K562 (cell line): ENCODE measurements around the gene ERF. TPM values are rescaled to one million over a fixed set of nuclear protein-coding genes. Genes with fewer than 3 reads are reported as not detected.

Experiments used
- ATF7 ChIP-seq: fragments of 450-650 bp; IDR thresholded peaks from 2 replicates; pipeline ENCODE4 v1.7.1; 2014; ENCODE audit warnings: mild to moderate bottlenecking, moderate library complexity
- JUND ChIP-seq, 2 experiments: IDR thresholded peaks; 2 replicates in 1 of 2; 3 replicates in 1 of 2; pipeline ENCODE4 v1.6.1; 2011; ENCODE audit warnings: borderline replicate concordance in 2 of 2, low read depth in 2 of 2, low read length in 2 of 2, improper control_type of control experiment in 1 of 2, missing biosample characterization in 1 of 2, missing genetic modification characterization in 1 of 2, missing genetic modification reagents in 1 of 2
- MTA1 ChIP-seq: fragments of 450-650 bp; IDR thresholded peaks from 2 replicates; pipeline ENCODE4 v1.6.1; 2017; ENCODE audit warnings: borderline replicate concordance
- POLR2A ChIP-seq: fragments of 450-650 bp; conservative IDR thresholded peaks from 2 replicates; pipeline ENCODE4 v1.6.1; 2016
- RB1 ChIP-seq: fragments of 450-650 bp; IDR thresholded peaks from 2 replicates; pipeline ENCODE4 v1.6.1; 2017; ENCODE audit warnings: low read depth, mild to moderate bottlenecking
- SMARCA5 ChIP-seq: fragments of 450-650 bp; IDR thresholded peaks from 2 replicates; pipeline ENCODE4 v1.6.1; 2016
- TEAD4 ChIP-seq, 2 experiments: sonication (generic) in 1 of 2; formaldehyde crosslinking in 1 of 2; IDR thresholded peaks; 2 replicates each; pipeline versions ENCODE4 v1.6.1 to v1.8.0; 2012 to 2022; ENCODE audit warnings: borderline replicate concordance in 1 of 2, inconsistent platforms in 1 of 2, low read length in 1 of 2, mild to moderate bottlenecking in 1 of 2, missing genetic modification reagents in 1 of 2
- ZFX ChIP-seq: sonication (generic); formaldehyde crosslinking; IDR thresholded peaks from 2 replicates; pipeline ENCODE4 v1.8.0; 2022; ENCODE audit warnings: mild to moderate bottlenecking, missing genetic modification reagents, moderate library complexity
- ZKSCAN1 ChIP-seq: fragments of 150-350 bp; IDR thresholded peaks from 2 replicates; pipeline ENCODE4 v1.6.1; 2016; ENCODE audit warnings: low read depth, low read length
- ZNF707 ChIP-seq: fragments of 250-450 bp; sonication (Bioruptor Pico); conservative IDR thresholded peaks from 2 replicates; pipeline ENCODE4 v1.8.0; 2022; ENCODE audit warnings: inconsistent platforms, mild to moderate bottlenecking, moderate library complexity
- polyA plus RNA-seq, 8 experiments: library from polyadenylated mRNA; depleted of rRNA in 4 of 8; stranded (reverse) in 5 of 8; unstranded in 3 of 8; fragments of >200 nt; fragmentation: Nextera tagmentation in 2 of 8; fragmentation: Illumina TruSeq in 1 of 8; extraction: Ambion mirVana in 2 of 8; extraction: Trizol in 1 of 8; gene quantifications; 2 replicates each; pipeline versions ENCODE4 v1.2.1 to v1.2.3, GENCODE V29; 2011 to 2014; ENCODE audit warnings: inconsistent platforms in 1 of 8, missing spikeins in 1 of 8
- total RNA-seq, 7 experiments: library from RNA; depleted of rRNA in 6 of 7; stranded (reverse); fragments of >200 nt in 6 of 7; fragmentation: Illumina TruSeq in 2 of 7; extraction: Trizol in 2 of 7; gene quantifications; 2 replicates each; pipeline versions ENCODE4 v1.2.1 to v1.2.3, GENCODE V29; 2011 to 2021; ENCODE audit warnings: low replicate concordance in 1 of 7
- TF ChIP-seq, protein P1 (sequence below), 3 experiments: IDR thresholded peaks in 2 of 3; conservative IDR thresholded peaks in 1 of 3; 2 replicates each; pipeline ENCODE4 v1.5.1; 2011 to 2012; ENCODE audit warnings: low read length in 3 of 3, mild to moderate bottlenecking in 3 of 3, control low read depth in 2 of 3, improper control_type of control experiment in 1 of 3, inconsistent platforms in 1 of 3, low read depth in 1 of 3, mixed read lengths in 1 of 3, moderate library complexity in 1 of 3; ENCODE audit not compliant: insufficient read depth in 2 of 3
- TF ChIP-seq, protein P2 (sequence below), 2 experiments: fragments of 450-650 bp; conservative IDR thresholded peaks; 2 replicates each; pipeline ENCODE4 v1.6.1; 2017; ENCODE audit warnings: mild to moderate bottlenecking in 2 of 2, moderate library complexity in 2 of 2
- TF ChIP-seq, protein P3 (sequence below): IDR thresholded peaks from 2 replicates; pipeline ENCODE4 v1.6.1; 2012; ENCODE audit warnings: low read depth, low read length, improper control_type of control experiment, borderline replicate concordance

The ERF gene
- total and polyA plus RNA-seq, 9 of the 15 experiments (the other 6 are each of a cell fraction or from before 2014, with no cell fraction given): 0.03 to 75.4 (median 27.0) TPM

DNA sequence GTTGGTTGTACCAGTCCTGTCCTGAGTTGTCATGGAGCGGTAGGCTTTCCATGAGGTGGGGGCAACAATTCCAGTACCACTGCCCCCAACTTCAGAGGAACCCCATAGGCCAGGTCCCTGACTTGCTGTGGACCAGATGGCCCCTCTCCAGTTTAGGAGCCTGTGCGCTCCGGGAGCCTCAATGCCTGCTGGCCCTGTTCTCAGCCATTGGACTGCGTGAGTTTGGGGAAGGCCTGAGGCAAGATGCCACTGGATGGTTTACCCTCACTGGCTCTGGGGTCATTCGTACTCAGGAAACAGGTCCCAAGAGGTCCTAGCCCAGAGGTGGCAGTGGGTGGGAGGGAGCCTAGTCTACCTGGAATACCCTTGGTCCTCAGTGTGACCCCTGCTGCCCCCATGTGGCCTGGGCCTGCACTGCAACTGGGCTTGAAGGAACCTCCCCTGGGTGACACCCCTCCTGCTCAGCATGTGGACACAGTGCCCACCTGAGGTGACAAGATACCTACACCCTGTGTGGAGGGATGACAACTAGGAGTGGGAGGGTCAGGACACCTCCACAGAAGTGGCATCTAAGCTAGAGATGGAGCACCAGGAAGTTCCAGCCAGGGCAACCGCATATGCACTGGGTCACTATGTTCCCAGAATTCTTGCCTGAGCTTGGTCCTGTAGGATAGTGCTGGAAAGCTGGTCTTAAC is 41.0 kb upstream of the ERF start (continued):
- TF ChIP-seq, protein P1, sequence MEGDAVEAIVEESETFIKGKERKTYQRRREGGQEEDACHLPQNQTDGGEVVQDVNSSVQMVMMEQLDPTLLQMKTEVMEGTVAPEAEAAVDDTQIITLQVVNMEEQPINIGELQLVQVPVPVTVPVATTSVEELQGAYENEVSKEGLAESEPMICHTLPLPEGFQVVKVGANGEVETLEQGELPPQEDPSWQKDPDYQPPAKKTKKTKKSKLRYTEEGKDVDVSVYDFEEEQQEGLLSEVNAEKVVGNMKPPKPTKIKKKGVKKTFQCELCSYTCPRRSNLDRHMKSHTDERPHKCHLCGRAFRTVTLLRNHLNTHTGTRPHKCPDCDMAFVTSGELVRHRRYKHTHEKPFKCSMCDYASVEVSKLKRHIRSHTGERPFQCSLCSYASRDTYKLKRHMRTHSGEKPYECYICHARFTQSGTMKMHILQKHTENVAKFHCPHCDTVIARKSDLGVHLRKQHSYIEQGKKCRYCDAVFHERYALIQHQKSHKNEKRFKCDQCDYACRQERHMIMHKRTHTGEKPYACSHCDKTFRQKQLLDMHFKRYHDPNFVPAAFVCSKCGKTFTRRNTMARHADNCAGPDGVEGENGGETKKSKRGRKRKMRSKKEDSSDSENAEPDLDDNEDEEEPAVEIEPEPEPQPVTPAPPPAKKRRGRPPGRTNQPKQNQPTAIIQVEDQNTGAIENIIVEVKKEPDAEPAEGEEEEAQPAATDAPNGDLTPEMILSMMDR (IDR thresholded peaks at IDR 0.05 in 2 of 3, conservative IDR thresholded peaks at IDR 0.05 in 1 of 3; ENCODE audit: insufficient read depth in 2 of 3, low read depth in 1 of 3, low read length in 3 of 3): peak; percentile 94 to 97 (median 97)
- no peak for TF ChIP-seq ZNF707 (CRISPR knock-in tag)
- TF ChIP-seq, protein P2, sequence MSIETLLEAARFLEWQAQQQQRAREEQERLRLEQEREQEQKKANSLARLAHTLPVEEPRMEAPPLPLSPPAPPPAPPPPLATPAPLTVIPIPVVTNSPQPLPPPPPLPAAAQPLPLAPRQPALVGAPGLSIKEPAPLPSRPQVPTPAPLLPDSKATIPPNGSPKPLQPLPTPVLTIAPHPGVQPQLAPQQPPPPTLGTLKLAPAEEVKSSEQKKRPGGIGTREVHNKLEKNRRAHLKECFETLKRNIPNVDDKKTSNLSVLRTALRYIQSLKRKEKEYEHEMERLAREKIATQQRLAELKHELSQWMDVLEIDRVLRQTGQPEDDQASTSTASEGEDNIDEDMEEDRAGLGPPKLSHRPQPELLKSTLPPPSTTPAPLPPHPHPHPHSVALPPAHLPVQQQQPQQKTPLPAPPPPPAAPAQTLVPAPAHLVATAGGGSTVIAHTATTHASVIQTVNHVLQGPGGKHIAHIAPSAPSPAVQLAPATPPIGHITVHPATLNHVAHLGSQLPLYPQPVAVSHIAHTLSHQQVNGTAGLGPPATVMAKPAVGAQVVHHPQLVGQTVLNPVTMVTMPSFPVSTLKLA (conservative IDR thresholded peaks at IDR 0.05): peak in 1 of 2 experiments; percentile 30; a peak in 1 of 4 replicates
- 0 out of 2 replicates have a peak, but pooled peaks have one; percentile 22 for TF ChIP-seq ZKSCAN1
- peak; percentile 42; the same call in 1 of the 2 replicates for TF ChIP-seq RB1
- TF ChIP-seq TEAD4 (IDR thresholded peaks at IDR 0.05; ENCODE audit: low read length): no peak
- no peak for TF ChIP-seq TEAD4 (CRISPR knock-in tag; IDR thresholded peaks at IDR 0.05; ENCODE audit: borderline replicate concordance)
- TF ChIP-seq, protein P3, sequence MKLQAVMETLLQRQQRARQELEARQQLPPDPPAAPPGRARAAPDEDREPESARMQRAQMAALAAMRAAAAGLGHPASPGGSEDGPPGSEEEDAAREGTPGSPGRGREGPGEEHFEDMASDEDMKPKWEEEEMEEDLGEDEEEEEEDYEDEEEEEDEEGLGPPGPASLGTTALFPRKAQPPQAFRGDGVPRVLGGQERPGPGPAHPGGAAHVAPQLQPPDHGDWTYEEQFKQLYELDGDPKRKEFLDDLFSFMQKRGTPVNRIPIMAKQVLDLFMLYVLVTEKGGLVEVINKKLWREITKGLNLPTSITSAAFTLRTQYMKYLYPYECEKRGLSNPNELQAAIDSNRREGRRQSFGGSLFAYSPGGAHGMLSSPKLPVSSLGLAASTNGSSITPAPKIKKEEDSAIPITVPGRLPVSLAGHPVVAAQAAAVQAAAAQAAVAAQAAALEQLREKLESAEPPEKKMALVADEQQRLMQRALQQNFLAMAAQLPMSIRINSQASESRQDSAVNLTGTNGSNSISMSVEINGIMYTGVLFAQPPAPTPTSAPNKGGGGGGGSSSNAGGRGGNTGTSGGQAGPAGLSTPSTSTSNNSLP: no peak
- TF ChIP-seq ATF7: peak; percentile 39; the same call in 1 of the 2 replicates
- peak; percentile 37; the same call in 1 of the 2 replicates for TF ChIP-seq SMARCA5
- TF ChIP-seq MTA1: peak; percentile 14; the same call in 1 of the 2 replicates
- TF ChIP-seq POLR2A: peak; percentile 67
- TF ChIP-seq ZFX (CRISPR knock-in tag): no peak
- TF ChIP-seq JUND (IDR thresholded peaks at IDR 0.05; ENCODE audit: borderline replicate concordance, low read depth, low read length): peak; percentile 40; the same call in 1 of the 2 replicates
- TF ChIP-seq JUND (tag; IDR thresholded peaks at IDR 0.05; ENCODE audit: borderline replicate concordance, low read depth, low read length): no peak
